HCT116 (cell line): ENCODE results near the gene TLN1. TPM values are rescaled to one million over a fixed set of nuclear protein-coding genes. Genes with fewer than 3 reads are reported as not detected.

Source experiments
- ATAC-seq: fragments of 200-7000 bp; cut with Tn5 transposase; 2 replicates; pipeline ENCODE4 v1.9.1; 2020; ENCODE audit warnings: mild to moderate bottlenecking, moderate library complexity
- BruUV-seq: library from RNA; stranded (reverse); fragments of 400-500 nt; replicated peaks from 2 replicates; lab custom pipeline; 2021; lab: Mats Ljungman, UMichigan
- CTCF ChIA-PET: fragments of 300-600 bp; sonication (Branson Sonifier 250); formaldehyde crosslinking; loops from one replicate; lab custom pipeline; 2021; ENCODE audit warnings: antibody characterized with exemption; lab: Charles Lee
- POLR2A ChIA-PET: fragments of 300-600, 350-600 bp; sonication (Branson Sonifier 250); formaldehyde crosslinking; loops from one replicate; lab custom pipeline; 2021; ENCODE audit warnings: antibody characterized with exemption; lab: Charles Lee
- RAD21 ChIA-PET, 2 experiments: fragments of 300-600 bp; sonication (Branson Sonifier 250); formaldehyde crosslinking; loops; one replicate each; lab custom pipeline; 2023; ENCODE audit warnings: low total read pairs in 2 of 2; ENCODE audit not compliant: uncharacterized antibody in 2 of 2, unreplicated experiment in 2 of 2, low non-redundant PET in 1 of 2; lab: Charles Lee
- DNase-seq: peaks from one replicate; pipeline ENCODE4 v3.0.0-alpha.2; 2010; ENCODE audit warnings: low read depth, low spot score
- H2AFZ ChIP-seq: fragments of 200-600 bp; shearing (Covaris generic), sonication (generic); 2 replicates; pipeline ENCODE4 v1.6.1; 2017; ENCODE audit warnings: low read depth, mixed run types, mixed read lengths, antibody characterized with exemption, low read length; ENCODE audit not compliant: poor library complexity, severe bottlenecking
- H3K27ac ChIP-seq: 2 replicates; pipeline ENCODE4 v1.5.1; 2012; ENCODE audit warnings: low read depth, low read length
- H3K27me3 ChIP-seq: fragments of 200-600 bp; sonication (generic); 2 replicates; pipeline ENCODE4 v1.6.1; 2016; ENCODE audit warnings: mixed run types, low read length, mixed read lengths; ENCODE audit not compliant: insufficient read depth
- H3K36me3 ChIP-seq, 2 experiments: fragments of 200-500 bp in 1 of 2; fragments of 200-600 bp in 1 of 2; sonication (Bioruptor generic) in 1 of 2; sonication (generic) in 1 of 2; 2 replicates each; pipeline versions ENCODE4 v1.5.1 to v1.6.1; 2014 to 2016; ENCODE audit warnings: low read length in 2 of 2, inconsistent platforms in 1 of 2, mixed read lengths in 1 of 2, mixed run types in 1 of 2; ENCODE audit not compliant: insufficient read depth in 2 of 2, control insufficient read depth in 1 of 2
- H3K4me1 ChIP-seq, 2 experiments: fragments of 200-600 bp in 1 of 2; sonication (generic) in 1 of 2; 2 replicates each; pipeline versions ENCODE4 v1.5.1 to v1.6.1; 2012 to 2017; ENCODE audit warnings: low read length in 2 of 2, inconsistent platforms in 1 of 2, mild to moderate bottlenecking in 1 of 2, mixed read lengths in 1 of 2, mixed run types in 1 of 2, moderate library complexity in 1 of 2; ENCODE audit not compliant: insufficient read depth in 2 of 2, control insufficient read depth in 1 of 2
- H3K4me2 ChIP-seq: fragments of 200-600 bp; sonication (generic); 2 replicates; pipeline ENCODE4 v1.6.1; 2017; ENCODE audit warnings: mixed run types, low read length, mixed read lengths
- H3K4me3 ChIP-seq, 2 experiments: fragments of 200-600 bp in 1 of 2; sonication (generic) in 1 of 2; replicated peaks in 1 of 2; 2 replicates each; pipeline ENCODE4 v1.5.1; 2011 to 2016; ENCODE audit warnings: low read length in 2 of 2, control low read depth in 1 of 2, low read depth in 1 of 2, mild to moderate bottlenecking in 1 of 2, mixed read lengths in 1 of 2, mixed run types in 1 of 2
- H3K79me2 ChIP-seq: fragments of 200-600 bp; sonication (generic); 2 replicates; pipeline ENCODE4 v1.6.1; 2017; ENCODE audit warnings: mild to moderate bottlenecking, mixed run types, low read length, moderate library complexity, mixed read lengths; ENCODE audit not compliant: insufficient read depth
- H3K9ac ChIP-seq: fragments of 200-600 bp; sonication (generic); 2 replicates; pipeline ENCODE4 v1.6.1; 2016; ENCODE audit warnings: low read length, mixed read lengths
- H3K9me2 ChIP-seq: fragments of 200-600 bp; sonication (generic), shearing (Covaris generic); 2 replicates; pipeline ENCODE4 v1.6.1; 2017; ENCODE audit warnings: mixed run types, mild to moderate bottlenecking, moderate library complexity; ENCODE audit not compliant: insufficient read depth
- H3K9me3 ChIP-seq, 2 experiments: fragments of 200-500 bp in 1 of 2; fragments of 200-600 bp in 1 of 2; sonication (Bioruptor generic) in 1 of 2; sonication (generic) in 1 of 2; 2 replicates each; pipeline ENCODE4 v1.6.1; 2014 to 2017; ENCODE audit warnings: low read length in 2 of 2, mixed read lengths in 2 of 2, inconsistent platforms in 1 of 2, low read depth in 1 of 2, mild to moderate bottlenecking in 1 of 2, mixed run types in 1 of 2, moderate library complexity in 1 of 2; ENCODE audit not compliant: control insufficient read depth in 1 of 2, insufficient read depth in 1 of 2
- H4K20me1 ChIP-seq: fragments of 200-600 bp; sonication (generic), shearing (Covaris generic); 2 replicates; pipeline ENCODE4 v1.6.1; 2017; ENCODE audit warnings: mixed run types, mild to moderate bottlenecking, moderate library complexity; ENCODE audit not compliant: insufficient read depth
- ATF3 ChIP-seq: IDR thresholded peaks from 2 replicates; pipeline ENCODE4 v1.6.1; 2012
- CBX3 ChIP-seq: IDR thresholded peaks from 2 replicates; pipeline ENCODE4 v1.6.1; 2012; ENCODE audit warnings: low read depth
- CEBPB ChIP-seq: IDR thresholded peaks from 2 replicates; pipeline ENCODE4 v1.6.1; 2012; ENCODE audit warnings: low read depth
- CTCF ChIP-seq, 3 experiments: fragments of 200-600 bp in 1 of 3; sonication (generic) in 1 of 3; IDR thresholded peaks in 2 of 3; conservative IDR thresholded peaks in 1 of 3; 2 replicates each; pipeline ENCODE4 v1.5.1; 2012 to 2017; ENCODE audit warnings: low read depth in 2 of 3, low read length in 2 of 3, antibody characterized with exemption in 1 of 3, borderline replicate concordance in 1 of 3, control low read depth in 1 of 3, mild to moderate bottlenecking in 1 of 3, mixed read lengths in 1 of 3, mixed run types in 1 of 3, moderate library complexity in 1 of 3; ENCODE audit not compliant: insufficient read depth in 1 of 3
- EGR1 ChIP-seq: IDR thresholded peaks from 2 replicates; pipeline ENCODE4 v1.6.1; 2012; ENCODE audit warnings: low read depth
- EZH2 ChIP-seq: fragments of 200-600 bp; sonication (generic); IDR thresholded peaks from 2 replicates; pipeline ENCODE4 v1.6.1; 2017; ENCODE audit warnings: antibody characterized with exemption, mixed run types
- FOSL1 ChIP-seq: IDR thresholded peaks from 2 replicates; pipeline ENCODE4 v1.6.1; 2012; ENCODE audit warnings: low read depth
- JUND ChIP-seq: IDR thresholded peaks from 2 replicates; pipeline ENCODE4 v1.6.1; 2012
- POLR2A ChIP-seq: IDR thresholded peaks from 2 replicates; pipeline ENCODE4 v1.7.0; 2011; ENCODE audit warnings: borderline replicate concordance; ENCODE audit not compliant: insufficient read depth, insufficient read length; ENCODE audit errors: extremely low read depth
- POLR2AphosphoS5 ChIP-seq: IDR thresholded peaks from 2 replicates; pipeline ENCODE4 v1.6.1; 2011; ENCODE audit warnings: mild to moderate bottlenecking, low read depth, low read length, moderate library complexity
- RAD21 ChIP-seq: IDR thresholded peaks from 2 replicates; pipeline ENCODE4 v1.6.1; 2012; ENCODE audit warnings: low read depth, mild to moderate bottlenecking
- REST ChIP-seq: IDR thresholded peaks from 2 replicates; pipeline ENCODE4 v1.6.1; 2012; ENCODE audit warnings: low read depth
- SIN3A ChIP-seq: IDR thresholded peaks from 2 replicates; pipeline ENCODE4 v1.6.1; 2012; ENCODE audit warnings: low read depth
- SP1 ChIP-seq: IDR thresholded peaks from 2 replicates; pipeline ENCODE4 v1.6.1; 2012; ENCODE audit warnings: low read depth
- SRF ChIP-seq: IDR thresholded peaks from 2 replicates; pipeline ENCODE4 v1.6.1; 2012; ENCODE audit warnings: low read depth
- TCF7L2 ChIP-seq: IDR thresholded peaks from 2 replicates; pipeline ENCODE4 v1.7.0; 2011; ENCODE audit warnings: borderline replicate concordance, inconsistent platforms; ENCODE audit not compliant: insufficient read depth, insufficient read length; ENCODE audit errors: extremely low read depth
- YY1 ChIP-seq: IDR thresholded peaks from 2 replicates; pipeline ENCODE4 v1.6.1; 2011; ENCODE audit warnings: low read length, low read depth, moderate library complexity, mild to moderate bottlenecking; ENCODE audit not compliant: insufficient replicate concordance; ENCODE audit errors: extremely low read depth
- ZBTB33 ChIP-seq: IDR thresholded peaks from 2 replicates; pipeline ENCODE4 v1.6.1; 2011; ENCODE audit warnings: mild to moderate bottlenecking, low read length, moderate library complexity; ENCODE audit not compliant: insufficient replicate concordance; ENCODE audit errors: extremely low read depth
- ZNF274 ChIP-seq: fragments of 200-500 bp; sonication (Bioruptor generic); IDR thresholded peaks from 2 replicates; pipeline ENCODE4 v1.6.1; 2014; ENCODE audit warnings: mild to moderate bottlenecking, low read depth, low read length, inconsistent platforms
- intact Hi-C: fragments of 100-400 bp; cut with micrococcal nuclease; formaldehyde crosslinking; loops from 2 replicates; pipeline ENCODE4 v1.10.0; 2022
- total RNA-seq: library from RNA; stranded (reverse); gene quantifications from one replicate; pipeline ENCODE4 v1.2.1, GENCODE V29; 2021; ENCODE audit not compliant: unreplicated experiment

Gene TLN1
- total RNA-seq, 1 experiment from 2014 or later: 144 TPM

GRCh38 chr9:35684921-35685320 lies 47.1 kb downstream of the TLN1 start:
- POLR2A ChIA-PET: no interaction called here
- TF ChIP-seq SP1 (no peak), EZH2 (no peak), CBX3 (no peak), REST (no peak), ATF3 (no peak), CEBPB (no peak), YY1 (no peak), SIN3A (no peak), ZNF274 (no peak), ZBTB33 (no peak), SRF (no peak), FOSL1 (no peak), RAD21 (no peak), JUND (no peak), TCF7L2 (no peak), EGR1 (no peak), CTCF (IDR thresholded peaks at IDR 0.05 in 2 of 3, conservative IDR thresholded peaks at IDR 0.05 in 1 of 3; ENCODE audit: borderline replicate concordance in 1 of 3, insufficient read depth in 1 of 3, low read depth in 2 of 3, low read length in 2 of 3) (no peak), POLR2AphosphoS5 (no peak), POLR2A (no peak)
- TF ChIP-seq, all 23 proteins: peak for 0
- intact Hi-C loops: no loop called here
- no peak for DNase-seq
- Histone ChIP-seq H3K79me2 (peaks cover 45% of the 10 kb centered on the region), H3K4me3 (no peak overlapping the region), H3K9ac (no peak overlapping the region), H3K9me3 (no peaks in the 10 kb centered on the region), H3K9me2 (no peaks in the 10 kb centered on the region), H4K20me1 (no peaks in the 10 kb centered on the region), H3K4me2 (no peak overlapping the region), H2AFZ (no peak overlapping the region), H3K27me3 (no peaks in the 10 kb centered on the region), H3K4me1 (peaks cover 13 to 19% of the 10 kb centered on the region in 2 experiments), H3K36me3 (peaks cover 45 to 63% of the 10 kb centered on the region in 2 experiments; a peak in 3 of 4 replicates), H3K27ac (no peak overlapping the region)
- BruUV-seq: no TSS peak
- no peak for ATAC-seq
- ChIA-PET CTCF (no interaction called here), RAD21 (no interaction called here)
